HCT116 (cell line): Measurements from ENCODE around the gene COL4A3. TPM values are rescaled to one million over a fixed set of nuclear protein-coding genes. Genes with fewer than 3 reads are reported as not detected.

ENCODE experiments used
- ATAC-seq: fragments of 200-7000 bp; cut with Tn5 transposase; 2 replicates; pipeline ENCODE4 v1.9.1; 2020; ENCODE audit warnings: mild to moderate bottlenecking, moderate library complexity
- BruUV-seq: library from RNA; stranded (reverse); fragments of 400-500 nt; replicated peaks from 2 replicates; lab custom pipeline; 2021; lab: Mats Ljungman, UMichigan
- CTCF ChIA-PET: fragments of 300-600 bp; sonication (Branson Sonifier 250); formaldehyde crosslinking; loops from one replicate; lab custom pipeline; 2021; ENCODE audit warnings: antibody characterized with exemption; lab: Charles Lee
- POLR2A ChIA-PET: fragments of 300-600, 350-600 bp; sonication (Branson Sonifier 250); formaldehyde crosslinking; loops from one replicate; lab custom pipeline; 2021; ENCODE audit warnings: antibody characterized with exemption; lab: Charles Lee
- RAD21 ChIA-PET, 2 experiments: fragments of 300-600 bp; sonication (Branson Sonifier 250); formaldehyde crosslinking; loops; one replicate each; lab custom pipeline; 2023; ENCODE audit warnings: low total read pairs in 2 of 2; ENCODE audit not compliant: uncharacterized antibody in 2 of 2, unreplicated experiment in 2 of 2, low non-redundant PET in 1 of 2; lab: Charles Lee
- DNase-seq: peaks from one replicate; pipeline ENCODE4 v3.0.0-alpha.2; 2010; ENCODE audit warnings: low read depth, low spot score
- H2AFZ ChIP-seq: fragments of 200-600 bp; shearing (Covaris generic), sonication (generic); 2 replicates; pipeline ENCODE4 v1.6.1; 2017; ENCODE audit warnings: low read depth, mixed run types, mixed read lengths, antibody characterized with exemption, low read length; ENCODE audit not compliant: poor library complexity, severe bottlenecking
- H3K27ac ChIP-seq: 2 replicates; pipeline ENCODE4 v1.5.1; 2012; ENCODE audit warnings: low read depth, low read length
- H3K27me3 ChIP-seq: fragments of 200-600 bp; sonication (generic); 2 replicates; pipeline ENCODE4 v1.6.1; 2016; ENCODE audit warnings: mixed run types, low read length, mixed read lengths; ENCODE audit not compliant: insufficient read depth
- H3K36me3 ChIP-seq, 2 experiments: fragments of 200-500 bp in 1 of 2; fragments of 200-600 bp in 1 of 2; sonication (Bioruptor generic) in 1 of 2; sonication (generic) in 1 of 2; 2 replicates each; pipeline versions ENCODE4 v1.5.1 to v1.6.1; 2014 to 2016; ENCODE audit warnings: low read length in 2 of 2, inconsistent platforms in 1 of 2, mixed read lengths in 1 of 2, mixed run types in 1 of 2; ENCODE audit not compliant: insufficient read depth in 2 of 2, control insufficient read depth in 1 of 2
- H3K4me1 ChIP-seq, 2 experiments: fragments of 200-600 bp in 1 of 2; sonication (generic) in 1 of 2; 2 replicates each; pipeline versions ENCODE4 v1.5.1 to v1.6.1; 2012 to 2017; ENCODE audit warnings: low read length in 2 of 2, inconsistent platforms in 1 of 2, mild to moderate bottlenecking in 1 of 2, mixed read lengths in 1 of 2, mixed run types in 1 of 2, moderate library complexity in 1 of 2; ENCODE audit not compliant: insufficient read depth in 2 of 2, control insufficient read depth in 1 of 2
- H3K4me2 ChIP-seq: fragments of 200-600 bp; sonication (generic); 2 replicates; pipeline ENCODE4 v1.6.1; 2017; ENCODE audit warnings: mixed run types, low read length, mixed read lengths
- H3K4me3 ChIP-seq, 2 experiments: fragments of 200-600 bp in 1 of 2; sonication (generic) in 1 of 2; replicated peaks in 1 of 2; 2 replicates each; pipeline ENCODE4 v1.5.1; 2011 to 2016; ENCODE audit warnings: low read length in 2 of 2, control low read depth in 1 of 2, low read depth in 1 of 2, mild to moderate bottlenecking in 1 of 2, mixed read lengths in 1 of 2, mixed run types in 1 of 2
- H3K79me2 ChIP-seq: fragments of 200-600 bp; sonication (generic); 2 replicates; pipeline ENCODE4 v1.6.1; 2017; ENCODE audit warnings: mild to moderate bottlenecking, mixed run types, low read length, moderate library complexity, mixed read lengths; ENCODE audit not compliant: insufficient read depth
- H3K9ac ChIP-seq: fragments of 200-600 bp; sonication (generic); 2 replicates; pipeline ENCODE4 v1.6.1; 2016; ENCODE audit warnings: low read length, mixed read lengths
- H3K9me2 ChIP-seq: fragments of 200-600 bp; sonication (generic), shearing (Covaris generic); 2 replicates; pipeline ENCODE4 v1.6.1; 2017; ENCODE audit warnings: mixed run types, mild to moderate bottlenecking, moderate library complexity; ENCODE audit not compliant: insufficient read depth
- H3K9me3 ChIP-seq, 2 experiments: fragments of 200-500 bp in 1 of 2; fragments of 200-600 bp in 1 of 2; sonication (Bioruptor generic) in 1 of 2; sonication (generic) in 1 of 2; 2 replicates each; pipeline ENCODE4 v1.6.1; 2014 to 2017; ENCODE audit warnings: low read length in 2 of 2, mixed read lengths in 2 of 2, inconsistent platforms in 1 of 2, low read depth in 1 of 2, mild to moderate bottlenecking in 1 of 2, mixed run types in 1 of 2, moderate library complexity in 1 of 2; ENCODE audit not compliant: control insufficient read depth in 1 of 2, insufficient read depth in 1 of 2
- H4K20me1 ChIP-seq: fragments of 200-600 bp; sonication (generic), shearing (Covaris generic); 2 replicates; pipeline ENCODE4 v1.6.1; 2017; ENCODE audit warnings: mixed run types, mild to moderate bottlenecking, moderate library complexity; ENCODE audit not compliant: insufficient read depth
- EGR1 ChIP-seq: IDR thresholded peaks from 2 replicates; pipeline ENCODE4 v1.6.1; 2012; ENCODE audit warnings: low read depth
- ELF1 ChIP-seq: IDR thresholded peaks from 2 replicates; pipeline ENCODE4 v1.6.1; 2012; ENCODE audit warnings: low read depth, borderline replicate concordance
- POLR2AphosphoS5 ChIP-seq: IDR thresholded peaks from 2 replicates; pipeline ENCODE4 v1.6.1; 2011; ENCODE audit warnings: mild to moderate bottlenecking, low read depth, low read length, moderate library complexity
- RAD21 ChIP-seq: IDR thresholded peaks from 2 replicates; pipeline ENCODE4 v1.6.1; 2012; ENCODE audit warnings: low read depth, mild to moderate bottlenecking
- REST ChIP-seq: IDR thresholded peaks from 2 replicates; pipeline ENCODE4 v1.6.1; 2012; ENCODE audit warnings: low read depth
- SP1 ChIP-seq: IDR thresholded peaks from 2 replicates; pipeline ENCODE4 v1.6.1; 2012; ENCODE audit warnings: low read depth
- TCF7L2 ChIP-seq: IDR thresholded peaks from 2 replicates; pipeline ENCODE4 v1.7.0; 2011; ENCODE audit warnings: borderline replicate concordance, inconsistent platforms; ENCODE audit not compliant: insufficient read depth, insufficient read length; ENCODE audit errors: extremely low read depth
- YY1 ChIP-seq: IDR thresholded peaks from 2 replicates; pipeline ENCODE4 v1.6.1; 2011; ENCODE audit warnings: low read length, low read depth, moderate library complexity, mild to moderate bottlenecking; ENCODE audit not compliant: insufficient replicate concordance; ENCODE audit errors: extremely low read depth
- ZFX ChIP-seq: fragments of 450-650 bp; IDR thresholded peaks from 2 replicates; pipeline ENCODE4 v1.6.1; 2017
- intact Hi-C: fragments of 100-400 bp; cut with micrococcal nuclease; formaldehyde crosslinking; loops from 2 replicates; pipeline ENCODE4 v1.10.0; 2022
- total RNA-seq: library from RNA; stranded (reverse); gene quantifications from one replicate; pipeline ENCODE4 v1.2.1, GENCODE V29; 2021; ENCODE audit not compliant: unreplicated experiment

Gene COL4A3
- total RNA-seq, 1 experiment from 2014 or later: 4.9 TPM

- intact Hi-C loops: no loop called here
- Histone ChIP-seq H3K9ac (no peak overlapping the region), H3K4me2 (no peak overlapping the region), H3K9me3 (no peaks in the 10 kb centered on the region), H3K79me2 (no peaks in the 10 kb centered on the region), H3K4me1 (peaks cover 13 to 27% of the 10 kb centered on the region in 2 experiments), H3K36me3 (no peaks in the 10 kb centered on the region), H3K27ac (no peak overlapping the region), H3K9me2 (no peaks in the 10 kb centered on the region), H2AFZ (no peak overlapping the region), H3K27me3 (no peaks in the 10 kb centered on the region), H4K20me1 (no peaks in the 10 kb centered on the region), H3K4me3 (no peak overlapping the region)
- no TSS peak for BruUV-seq
- POLR2A ChIA-PET: no interaction called here
- no peak for DNase-seq
- RAD21 ChIA-PET: no interaction called here
- no peak for TF ChIP-seq SP1
- TF ChIP-seq RAD21: no peak
- TF ChIP-seq YY1: no peak
- no peak for TF ChIP-seq EGR1
- no peak for TF ChIP-seq REST
- no peak for TF ChIP-seq POLR2AphosphoS5
- no peak for TF ChIP-seq ZFX
- TF ChIP-seq ELF1: no peak
- no peak for TF ChIP-seq TCF7L2
- CTCF ChIA-PET: no interaction called here
- ATAC-seq: no peak
Observed at GRCh38 chr2:227313310-227313709, 148.9 kb downstream of the COL4A3 start.
